NCI-H128 (cell line): Measurements from ENCODE around the gene SPINK1.
"Not testable (repeated sequence)": the region's sequence is repeated elsewhere in the genome, so short reads cannot be mapped to it uniquely, and the experiment has no call there.

Source experiments
- DNase-seq: peaks from one replicate; lab custom pipeline; 2025; ENCODE audit not compliant: unreplicated experiment; lab: John Stamatoyannopoulos, UW

Gene SPINK1

DNA sequence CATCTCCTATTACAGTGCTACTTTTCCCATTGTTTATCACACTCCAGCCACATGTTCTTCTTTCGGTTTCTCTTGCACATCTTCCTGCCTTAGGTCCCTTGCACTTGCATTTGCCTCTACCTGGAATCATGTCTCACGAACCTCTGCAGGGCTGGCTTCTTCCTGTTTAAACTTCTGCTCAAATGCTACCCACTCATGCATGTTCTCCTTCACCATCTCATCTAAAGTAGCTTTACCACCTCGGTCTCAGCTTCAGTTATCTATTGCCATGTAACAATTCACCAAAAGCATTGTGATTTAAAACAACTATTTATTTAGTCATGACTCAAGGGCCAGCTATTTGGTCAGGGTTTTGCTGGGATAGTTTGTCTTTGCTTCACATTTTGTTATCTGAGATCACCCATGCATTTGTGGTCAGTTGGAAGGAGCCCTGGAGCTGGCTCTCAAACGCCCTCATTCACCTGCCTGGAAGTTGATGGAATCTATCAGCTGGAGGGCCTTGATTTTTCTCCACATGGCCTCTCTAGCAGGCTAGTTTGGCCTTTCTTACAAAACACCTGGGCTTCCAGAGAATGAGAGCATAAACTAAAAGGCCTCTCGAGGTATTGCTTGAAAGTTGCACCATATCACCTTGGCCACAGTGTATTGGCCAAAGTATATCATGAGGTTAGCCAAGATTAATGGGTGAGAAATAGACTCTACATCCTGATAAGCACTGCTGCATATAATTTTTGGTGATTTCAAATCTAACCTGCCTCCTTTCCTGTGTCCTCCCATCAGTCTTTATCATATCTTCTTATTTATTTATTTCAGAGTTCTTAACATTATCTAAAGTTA is 21.4 kb downstream of the SPINK1 start:
- DNase-seq, result no peak

DNA sequence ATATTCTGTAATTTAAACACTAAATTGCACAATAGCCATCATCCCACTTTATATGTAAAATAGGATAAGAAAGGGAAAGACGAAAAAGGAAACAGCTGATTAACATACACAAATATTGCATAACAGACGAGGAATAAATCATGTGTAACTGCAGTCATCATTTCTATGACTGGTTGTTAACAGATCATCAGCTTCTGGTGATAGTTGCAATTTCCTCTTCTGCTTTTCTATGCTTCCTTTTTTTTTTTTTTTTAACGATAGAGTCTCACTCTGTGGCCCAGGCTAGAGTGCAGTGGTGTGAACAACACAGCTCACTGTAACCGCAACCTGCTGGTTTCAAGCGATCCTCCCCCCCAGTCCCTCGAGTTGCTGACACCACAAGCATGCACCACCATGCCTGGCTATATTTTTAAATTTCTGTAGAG is 26.4 kb downstream of the SPINK1 start:
- DNase-seq, result no peak

GRCh38 chr5:147804334-147804733 is 27.1 kb downstream of the SPINK1 start:
- DNase-seq, result no peak

DNA sequence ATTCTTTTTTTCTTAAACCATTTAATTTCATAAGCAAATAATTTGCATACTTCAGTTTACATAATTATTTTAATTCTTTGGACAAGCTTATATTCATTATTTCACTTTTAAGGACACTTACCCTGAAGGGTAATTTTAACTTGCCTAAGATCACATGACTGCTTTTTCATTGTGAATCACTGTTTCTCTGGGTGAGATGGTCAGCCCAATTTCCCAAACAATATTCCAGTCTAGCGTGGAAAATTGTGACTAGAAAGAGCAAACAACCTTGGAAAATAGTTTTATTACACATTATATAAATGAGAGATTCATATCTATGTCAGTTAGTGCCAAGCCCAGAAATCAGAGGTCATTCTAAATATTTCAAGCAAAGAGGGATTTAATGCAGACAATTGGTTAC is 27.5 kb downstream of the SPINK1 start:
- no peak for DNase-seq

DNA sequence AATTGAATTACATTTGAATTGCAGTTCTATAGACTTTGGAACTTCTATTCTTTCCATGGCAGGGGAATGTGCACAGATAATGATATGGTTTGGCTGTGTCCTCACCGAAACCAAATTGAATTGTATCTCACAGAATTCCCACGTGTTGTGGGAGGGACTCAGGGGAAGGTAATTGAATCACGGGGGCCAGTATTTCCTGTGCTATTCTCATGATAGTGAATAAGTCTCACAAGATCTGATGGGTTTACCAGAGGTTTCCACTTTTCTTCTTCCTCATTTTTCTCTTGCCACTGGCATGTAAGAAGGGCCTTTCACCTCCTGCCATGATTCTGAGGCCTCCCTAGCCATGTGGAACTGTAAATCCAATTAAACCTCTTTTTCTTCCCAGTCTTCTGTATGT is 28.3 kb downstream of the SPINK1 start:
- DNase-seq, result not testable (repeated sequence)

DNA sequence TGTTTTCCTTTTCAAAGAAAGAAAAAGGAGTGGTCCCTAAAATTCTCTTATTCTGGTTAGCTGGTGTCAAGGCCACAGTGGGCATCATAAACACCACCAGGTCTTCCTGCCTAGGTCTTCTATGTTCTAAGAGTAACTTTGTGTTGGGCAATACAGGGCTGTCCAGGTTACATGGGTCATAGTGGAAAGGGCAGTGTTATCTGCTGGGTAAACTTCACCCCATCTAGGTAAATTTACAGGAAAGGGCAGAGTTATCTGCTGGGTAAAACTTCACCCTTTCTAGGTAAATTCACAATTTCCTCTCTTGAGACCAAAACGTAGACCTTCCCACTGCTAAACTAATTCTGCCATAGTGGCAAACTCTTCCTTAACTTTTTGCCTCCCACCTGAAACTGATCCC is 30.0 kb downstream of the SPINK1 start:
- no peak for DNase-seq

DNA sequence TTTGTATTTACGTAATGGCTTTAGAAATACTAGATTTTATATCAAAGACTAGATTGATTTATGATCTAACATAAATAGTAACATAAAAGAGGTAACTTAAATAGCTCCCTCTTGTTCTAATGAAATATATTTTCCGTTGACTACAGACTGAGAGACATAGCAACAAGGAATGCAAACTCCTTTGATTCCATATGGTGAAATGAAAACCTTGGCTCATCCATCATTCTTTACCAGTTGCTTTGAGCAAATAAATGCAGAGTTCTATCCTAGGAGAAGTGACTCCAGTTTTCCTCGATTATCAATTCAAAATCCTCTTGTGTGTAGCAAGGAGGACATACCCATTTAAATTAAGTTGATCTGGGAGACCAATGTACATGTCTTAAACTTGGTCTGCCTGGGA is 31.0 kb downstream of the SPINK1 start:
- DNase-seq, result no peak

DNA sequence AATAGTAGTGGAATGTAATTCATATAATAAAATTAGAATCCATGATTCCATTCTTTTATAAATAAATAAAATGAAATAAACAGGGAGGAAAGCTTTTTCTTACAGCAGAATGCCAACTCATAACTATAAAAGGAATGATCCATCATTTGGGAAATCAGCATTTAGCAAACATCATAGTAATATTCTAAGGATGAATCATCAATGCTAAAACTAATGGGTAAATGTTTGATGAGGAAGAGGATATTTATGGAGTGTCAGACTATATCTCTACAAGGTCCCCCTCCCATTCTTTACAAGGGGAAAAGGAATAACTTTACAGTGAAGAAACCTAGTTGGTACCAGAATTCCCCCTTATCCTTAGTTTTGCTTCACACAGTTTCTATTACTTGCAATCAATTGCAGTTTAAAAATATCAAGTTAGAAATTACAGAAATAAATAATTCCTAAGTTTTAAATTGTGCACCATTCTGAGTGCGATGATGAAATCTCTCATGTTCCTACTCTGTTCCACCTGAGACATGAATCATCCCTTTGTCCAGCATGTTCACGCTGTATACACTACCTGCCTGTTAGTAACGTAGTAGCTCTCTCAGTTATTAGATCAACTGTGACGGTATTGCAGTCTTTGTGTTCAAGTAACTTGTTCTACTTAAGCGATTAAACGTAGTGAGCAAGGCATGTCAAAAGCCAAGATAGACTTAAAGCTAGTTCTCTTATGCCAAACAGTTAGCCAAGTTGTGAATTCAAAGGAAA is 34.7 kb downstream of the SPINK1 start:
- DNase-seq, result no peak

DNA sequence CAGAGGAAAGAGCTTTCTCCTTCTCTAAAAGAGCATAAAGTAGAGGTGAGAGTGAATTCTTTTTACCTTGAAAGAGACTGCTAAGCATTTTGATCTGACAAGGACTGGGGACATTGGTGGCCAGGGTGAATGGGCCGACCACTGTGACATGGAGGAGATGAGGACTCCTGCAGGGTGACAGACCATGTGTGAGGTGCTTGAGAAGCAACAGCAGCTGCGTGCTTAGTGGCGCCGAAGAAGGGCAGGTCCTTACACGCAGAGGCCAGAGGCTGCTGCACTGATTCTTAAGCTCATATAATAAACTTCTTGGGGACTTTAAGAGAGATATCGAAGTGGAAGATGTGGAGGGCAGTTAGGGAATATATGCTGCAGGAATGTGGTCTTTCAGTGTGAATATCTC is 40.3 kb downstream of the SPINK1 start:
- DNase-seq, result no peak

DNA sequence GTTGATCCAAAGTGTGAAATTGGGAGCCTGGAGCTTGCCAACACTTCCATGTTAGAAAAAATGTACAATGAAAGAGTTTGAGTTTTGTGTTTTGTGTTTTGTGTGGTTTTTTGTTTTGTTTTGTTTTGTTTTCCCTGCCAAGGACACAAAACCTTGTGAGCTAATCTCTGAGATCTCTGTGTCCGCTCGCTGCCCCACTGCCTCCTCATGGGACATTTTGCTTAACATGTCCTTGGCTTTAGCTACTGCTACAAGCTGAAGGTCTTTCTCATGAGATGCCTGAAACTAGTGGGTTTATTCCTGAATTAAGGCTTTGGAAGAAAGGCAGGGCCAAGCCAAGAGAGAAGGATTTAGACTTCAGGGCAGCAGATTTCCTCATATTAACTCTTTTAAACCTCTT is 41.7 kb downstream of the SPINK1 start:
- DNase-seq, result no peak

DNA sequence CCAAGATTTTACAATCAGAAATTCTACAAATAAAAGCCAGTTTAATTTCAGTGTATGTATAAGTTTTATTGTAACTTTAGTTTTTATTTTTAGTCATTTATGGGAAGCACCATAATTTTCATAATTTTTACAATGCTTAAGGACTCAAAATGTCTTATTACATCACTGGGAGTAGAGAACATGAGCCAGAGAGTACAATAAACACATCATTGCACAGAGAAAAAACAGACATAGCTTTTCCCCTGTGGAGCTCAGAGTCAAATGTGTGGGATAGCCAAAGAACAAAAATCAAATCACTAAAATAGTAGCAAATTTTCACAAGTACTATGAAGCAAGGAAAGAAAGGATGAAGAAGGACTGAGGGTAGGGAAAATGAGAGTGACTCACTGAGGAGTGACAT is 43.4 kb downstream of the SPINK1 start:
- DNase-seq, result no peak

GRCh38 chr5:147786142-147786541 is 45.3 kb downstream of the SPINK1 start:
- DNase-seq, result no peak

GRCh38 chr5:147784146-147784987 is 47.1 kb downstream of the SPINK1 start:
- no peak for DNase-seq

- DNase-seq, result peak; percentile 79
These were observed 49.1 kb downstream of the SPINK1 start, which contains the start of gene JAKMIP2 for GRCh38 chr5:147782110-147783028. TSS of gene JAKMIP2 (minus strand) at chr5:147782728. CDS start at chr5:147671806, 110,922 bp downstream.

DNA sequence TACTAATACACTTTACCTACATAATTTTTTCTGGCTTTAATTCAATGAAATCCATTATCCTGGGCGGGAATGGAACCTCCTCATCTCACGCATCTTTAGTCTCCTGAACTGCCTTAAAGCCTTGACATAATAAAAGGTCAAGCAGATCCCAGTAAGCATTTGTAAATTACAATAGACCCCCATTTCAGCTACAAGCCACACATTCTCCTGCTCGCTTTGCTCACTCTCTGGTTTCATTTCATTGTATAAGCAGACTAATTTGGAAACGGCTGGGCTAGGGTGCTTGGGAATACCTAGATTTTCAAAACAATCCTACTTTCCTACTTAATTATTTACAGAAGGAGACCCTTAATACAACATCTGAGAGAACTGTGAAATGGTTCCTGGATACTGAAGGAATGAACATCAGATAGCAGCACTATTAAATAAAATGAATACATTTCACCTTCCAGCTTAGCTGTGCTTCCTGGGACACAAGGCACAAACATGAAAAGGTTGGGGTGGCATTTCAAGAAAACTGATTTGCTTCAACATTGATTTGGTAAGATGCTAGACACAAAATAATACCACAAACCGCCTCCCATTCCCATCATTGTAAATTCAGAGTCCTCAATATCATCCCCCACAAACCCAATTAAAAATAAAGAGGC is 50.4 kb downstream of the SPINK1 start:
- no peak for DNase-seq

GRCh38 chr5:147779694-147780093 is 51.8 kb downstream of the SPINK1 start:
- no peak for DNase-seq

- no peak for DNase-seq
These were observed 54.5 kb downstream of the SPINK1 start for GRCh38 chr5:147776989-147777388.
